Measurements from ENCODE around the gene SH2B2.
A peak's percentile ranks its signal among the peaks of the same experiment; 100 is the strongest.

The SH2B2 gene

DNA sequence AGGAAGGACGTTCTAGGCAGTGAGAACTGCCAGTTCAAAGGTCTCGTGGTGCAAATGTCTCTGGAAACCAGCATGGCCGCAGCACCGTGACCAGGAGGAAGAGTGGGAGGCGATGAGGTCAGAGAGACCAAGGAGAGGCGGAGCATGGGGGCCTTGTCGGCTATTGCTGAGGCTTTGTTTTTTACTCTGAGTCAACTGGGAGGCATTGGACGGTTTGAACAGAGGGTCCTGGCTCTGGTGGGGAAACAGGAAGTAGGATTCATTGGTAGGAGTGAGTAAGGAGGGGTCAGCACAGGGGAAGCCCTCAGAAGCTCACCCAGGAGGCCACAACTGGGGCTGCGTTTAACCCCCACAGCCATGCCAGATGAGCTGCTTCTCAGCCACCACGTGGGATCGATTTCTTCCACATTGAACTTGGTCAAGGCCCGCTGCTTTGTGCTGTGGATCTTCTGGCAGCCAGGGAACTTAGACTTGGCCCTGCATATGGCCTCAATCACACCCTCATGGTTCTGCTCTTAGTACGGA lies 22.2 kb upstream of the SH2B2 start:
- DNase-seq, result no peak

DNA sequence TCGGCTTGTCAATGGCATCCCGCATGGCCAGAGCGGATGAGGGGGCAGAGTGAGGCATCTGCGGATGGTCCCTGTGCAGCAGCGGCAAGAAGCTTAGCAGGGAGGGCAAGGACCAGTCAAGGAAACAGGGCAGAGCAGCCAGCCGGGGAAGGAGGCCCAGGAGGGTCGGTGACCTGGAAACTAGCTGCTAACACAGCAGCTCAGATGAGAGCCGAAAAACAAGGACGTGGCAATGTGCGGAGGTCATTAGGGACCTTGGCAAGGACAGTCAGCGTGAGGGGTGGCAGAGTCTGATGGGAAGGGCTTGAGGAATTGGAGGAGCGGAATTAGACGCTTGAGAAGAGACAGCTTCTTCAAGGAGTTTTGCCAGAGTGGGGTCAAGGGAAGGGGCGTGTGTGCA lies 20.1 kb upstream of the SH2B2 start:
- DNase-seq, result no peak

DNA sequence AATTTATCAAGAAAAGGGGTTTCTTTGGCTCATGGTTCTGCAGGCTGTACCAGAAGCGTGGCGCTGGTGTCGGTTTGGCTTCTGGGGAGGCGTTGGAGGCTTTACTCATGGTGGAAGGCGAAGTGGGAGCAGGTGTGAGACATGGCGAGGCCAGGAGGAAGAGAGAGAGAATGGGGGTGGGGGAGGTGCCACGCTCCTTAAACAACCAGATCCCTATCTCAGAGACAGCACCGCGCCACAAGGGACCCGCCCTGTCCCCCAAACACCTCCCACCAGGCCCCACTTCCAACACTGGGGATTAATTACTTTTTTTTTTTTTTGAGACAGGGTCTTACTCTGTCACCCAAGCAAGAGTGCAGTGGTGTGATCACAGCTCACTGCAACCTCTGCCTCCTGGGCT lies 18.0 kb upstream of the SH2B2 start:
- DNase-seq, result no peak

DNA sequence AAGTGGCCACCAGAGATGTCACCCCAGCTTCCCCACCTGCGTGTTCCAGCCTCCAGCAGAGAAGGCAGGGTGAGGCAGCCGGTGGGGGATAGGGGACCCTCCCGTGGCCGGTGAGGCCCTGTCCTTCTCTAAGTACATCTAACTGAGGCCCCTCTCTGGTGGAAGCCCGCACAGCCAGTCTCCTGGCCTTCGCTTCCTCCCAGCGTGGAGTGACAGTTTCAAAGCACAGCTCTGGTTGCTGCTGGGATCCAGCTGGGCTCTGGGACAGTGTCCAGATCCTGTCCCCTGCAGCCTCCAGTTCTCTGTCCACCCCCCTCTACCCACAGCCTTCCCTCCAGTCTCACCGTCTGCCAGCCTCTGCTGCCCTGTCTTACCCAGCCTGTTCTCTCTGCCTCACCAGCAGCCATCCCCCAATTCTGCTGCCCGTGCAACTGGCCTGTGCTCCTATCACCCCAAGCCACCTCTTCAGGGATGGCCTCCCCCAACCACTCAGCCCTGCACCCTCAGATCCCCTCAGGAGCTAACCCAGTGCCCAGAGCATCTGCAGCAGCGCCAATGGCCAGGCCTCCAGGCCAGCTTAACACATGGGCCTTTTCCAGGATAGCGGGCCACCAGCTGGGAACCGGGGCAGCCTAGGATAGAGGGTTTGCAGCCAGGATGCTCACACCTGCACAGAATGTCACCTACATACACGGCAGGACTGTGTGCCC lies 16.3 kb upstream of the SH2B2 start:
- no peak for DNase-seq

DNA sequence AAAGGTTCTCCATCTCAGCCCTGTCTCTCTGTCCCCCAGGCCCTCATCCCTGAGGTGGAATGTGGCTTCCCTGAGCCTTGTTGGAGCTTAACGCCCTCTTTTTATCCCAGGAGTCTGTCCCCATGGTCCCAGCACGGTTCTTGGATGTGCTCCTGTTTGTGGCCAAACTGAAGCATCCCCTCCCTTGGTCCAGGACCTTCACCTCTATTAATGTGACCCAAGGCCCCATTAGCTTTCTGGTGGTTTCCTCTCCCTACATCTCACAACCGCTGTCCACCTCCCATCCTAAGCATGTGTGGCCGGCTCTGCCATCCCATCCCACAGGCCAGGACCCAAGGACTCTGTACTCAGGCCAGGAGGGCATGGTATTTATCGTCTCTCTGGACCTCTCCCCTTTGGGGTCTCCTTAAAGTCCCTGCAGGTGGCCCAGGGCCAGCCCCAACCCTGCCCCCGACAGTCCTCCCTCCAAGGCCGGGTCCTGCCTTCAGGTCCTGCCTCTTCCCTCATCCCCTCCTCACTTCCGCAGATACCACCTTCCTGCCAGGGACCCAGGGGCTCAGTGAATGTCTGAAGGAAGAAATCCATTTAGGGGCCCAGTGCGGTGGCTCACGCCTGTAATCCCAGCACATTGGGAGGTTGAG lies 15.4 kb upstream of the SH2B2 start:
- DNase-seq, result no peak

DNA sequence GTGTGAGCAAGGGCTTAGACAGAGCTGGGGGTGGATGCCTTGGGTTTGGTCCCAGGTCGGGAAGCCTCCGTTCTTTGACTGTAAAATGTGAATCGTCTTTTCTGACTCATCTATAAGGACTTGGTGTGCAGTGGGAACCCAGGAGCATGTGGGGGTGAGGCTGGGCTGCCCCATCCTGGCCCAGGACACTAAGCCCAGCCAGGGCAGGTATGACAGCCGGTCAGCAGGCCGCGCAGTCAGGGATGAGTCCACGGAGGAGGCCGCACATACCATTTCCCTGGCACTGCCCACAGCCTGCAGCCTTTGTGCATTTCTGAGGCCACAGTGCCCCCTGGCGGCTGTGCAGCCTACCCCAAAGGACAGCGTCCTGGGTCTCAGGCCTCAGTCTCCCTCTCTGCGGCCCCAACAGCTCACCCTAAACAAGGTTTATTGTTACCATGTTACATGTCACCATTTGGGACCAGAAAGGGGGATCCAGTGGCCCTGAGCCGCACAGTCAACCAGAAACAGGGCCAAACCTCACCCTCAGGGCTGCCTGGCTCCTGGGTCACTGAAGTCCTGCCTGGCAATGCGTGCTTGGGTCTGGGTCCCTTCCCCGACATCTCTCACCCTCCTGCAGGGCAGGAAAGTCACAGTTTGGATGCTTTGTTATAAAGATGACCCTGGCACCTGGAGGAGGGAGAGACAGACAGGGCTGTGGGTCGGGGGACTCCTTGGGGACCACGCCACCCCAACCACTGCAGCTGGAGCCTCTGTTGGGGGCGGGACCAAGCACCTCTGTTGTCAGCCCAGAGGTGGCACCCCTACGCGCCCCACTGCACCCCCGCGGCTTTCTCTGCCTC lies 14.4 kb upstream of the SH2B2 start:
- peak; percentile 63 for DNase-seq

DNA sequence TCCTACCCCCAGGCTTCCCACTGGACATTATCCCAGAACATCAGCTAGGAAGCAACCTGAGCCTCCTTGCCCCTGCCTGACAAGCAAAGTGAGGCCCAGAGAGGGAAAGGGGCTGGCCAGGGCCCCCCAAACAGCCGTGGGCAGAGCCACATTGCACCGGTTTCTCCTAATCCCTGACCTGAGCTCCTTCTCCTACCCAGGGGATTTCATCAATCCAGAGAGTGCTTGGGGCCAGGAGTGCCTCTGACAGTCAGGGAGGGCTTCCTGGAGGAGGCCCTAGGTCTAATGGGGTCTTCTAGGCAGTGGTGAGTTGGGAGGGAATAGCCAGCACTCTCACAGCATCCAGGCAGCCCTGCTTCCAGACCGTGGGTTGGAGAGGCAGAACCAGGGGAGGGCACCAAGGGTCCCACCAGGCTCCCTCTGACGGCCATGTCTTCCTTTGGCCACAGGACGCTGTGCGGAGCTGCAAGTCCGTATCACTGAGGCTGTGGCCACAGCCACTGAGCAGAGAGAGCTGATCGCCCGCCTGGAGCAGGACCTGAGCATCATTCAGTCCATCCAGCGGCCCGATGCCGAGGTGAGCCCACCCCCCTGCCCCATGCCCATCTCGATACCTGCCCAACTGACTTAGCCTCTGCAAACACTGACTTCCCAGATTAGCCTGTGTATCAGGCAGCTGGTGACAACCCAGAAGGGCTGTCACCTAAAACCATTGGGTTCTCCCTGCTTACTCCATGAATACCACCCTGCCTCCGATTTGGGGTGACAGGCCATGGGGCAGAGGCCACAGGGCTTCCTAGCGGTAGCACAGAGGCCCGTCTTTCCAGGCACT lies 13.5 kb upstream of the SH2B2 start:
- DNase-seq, result no peak

DNA sequence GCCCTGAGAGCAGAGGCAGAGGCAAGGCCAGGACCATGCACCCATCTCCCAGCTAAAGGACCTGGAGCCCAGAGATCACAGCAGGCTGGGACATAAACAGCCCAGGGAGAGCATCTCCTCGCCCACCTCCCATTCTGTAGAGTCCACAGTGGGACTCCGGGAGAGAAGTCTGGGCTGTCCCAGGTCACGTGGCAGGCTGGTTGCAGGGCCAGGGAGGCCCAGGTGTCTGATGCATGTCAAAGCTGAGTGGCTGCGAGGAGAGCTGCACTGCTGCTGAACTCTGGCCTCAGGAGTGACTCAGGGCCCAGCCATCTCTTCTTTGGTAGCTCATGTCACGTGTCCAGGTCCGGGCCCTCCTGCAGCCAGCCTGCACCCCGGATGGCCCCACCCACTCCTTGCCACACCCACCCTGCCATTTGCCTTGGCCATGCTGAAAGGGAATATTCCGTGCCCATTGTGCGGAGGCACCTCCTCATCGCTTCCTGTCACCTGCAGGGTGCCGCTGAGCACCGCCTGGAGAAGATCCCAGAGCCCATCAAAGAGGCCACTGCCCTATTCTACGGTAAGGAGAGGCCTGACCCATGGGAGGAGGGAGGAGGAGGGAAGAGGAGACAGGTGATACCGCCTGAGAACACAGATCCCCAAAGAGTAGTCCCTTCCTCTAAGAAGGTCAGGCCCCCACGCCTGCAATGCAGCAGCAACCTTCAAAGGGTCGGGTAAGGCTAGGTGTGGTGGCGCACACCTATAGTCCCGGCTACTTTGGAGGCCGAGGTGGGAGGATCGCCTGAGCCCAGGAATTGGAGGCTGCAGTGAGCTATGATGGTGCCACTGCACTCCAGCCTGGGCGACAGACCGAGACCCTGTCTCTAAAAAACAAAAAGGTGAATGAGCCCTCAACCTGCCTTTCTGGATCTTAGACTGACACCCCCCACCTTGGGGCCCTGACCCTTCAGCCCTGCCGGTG lies 12.6 kb upstream of the SH2B2 start:
- no peak for DNase-seq

DNA sequence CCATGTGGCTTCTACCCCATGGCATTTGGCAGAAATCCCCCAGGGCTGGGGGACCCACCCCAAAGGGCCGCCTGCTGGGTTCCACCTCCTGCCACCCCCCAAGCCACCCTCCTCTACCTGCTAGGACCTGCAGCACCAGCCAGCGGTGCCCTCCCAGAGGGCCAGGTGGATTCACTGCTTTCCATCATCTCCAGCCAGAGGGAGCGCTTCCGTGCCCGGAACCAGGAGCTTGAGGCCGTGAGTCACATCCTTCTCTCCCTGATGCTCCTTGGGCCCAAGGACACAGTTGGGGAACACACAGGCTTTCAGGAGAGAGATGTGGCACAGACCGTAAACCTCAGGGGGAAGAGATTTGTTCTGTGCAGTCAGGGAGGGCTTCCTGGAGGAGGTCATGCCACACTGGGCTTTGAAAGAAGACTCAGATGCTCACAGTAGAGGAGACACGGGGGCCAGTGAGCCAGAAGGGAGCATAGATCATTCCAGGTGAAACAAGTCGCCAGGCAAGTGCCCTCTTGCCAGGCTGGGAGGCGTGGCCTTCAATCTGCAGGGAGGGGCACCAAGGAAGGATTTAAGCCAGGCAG lies 11.5 kb upstream of the SH2B2 start:
- DNase-seq, result no peak

DNA sequence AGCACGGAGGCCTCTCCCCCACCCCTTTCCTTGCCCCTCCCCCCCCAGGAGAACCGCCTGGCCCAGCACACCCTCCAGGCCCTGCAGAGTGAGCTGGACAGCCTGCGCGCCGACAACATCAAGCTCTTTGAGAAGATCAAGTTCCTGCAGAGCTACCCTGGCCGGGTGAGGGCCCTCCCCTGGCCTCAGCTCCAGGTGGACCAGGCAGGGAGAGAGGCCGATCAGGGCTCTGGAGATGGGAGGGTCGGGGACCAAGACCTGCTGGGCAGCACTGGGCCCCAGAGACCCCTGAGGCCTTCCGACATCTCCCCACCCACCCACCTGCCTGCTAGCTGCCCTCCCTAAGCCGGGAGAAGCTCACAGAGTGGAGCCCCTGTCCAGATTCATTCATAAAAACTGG lies 8.8 kb upstream of the SH2B2 start:
- DNase-seq, result no peak

DNA sequence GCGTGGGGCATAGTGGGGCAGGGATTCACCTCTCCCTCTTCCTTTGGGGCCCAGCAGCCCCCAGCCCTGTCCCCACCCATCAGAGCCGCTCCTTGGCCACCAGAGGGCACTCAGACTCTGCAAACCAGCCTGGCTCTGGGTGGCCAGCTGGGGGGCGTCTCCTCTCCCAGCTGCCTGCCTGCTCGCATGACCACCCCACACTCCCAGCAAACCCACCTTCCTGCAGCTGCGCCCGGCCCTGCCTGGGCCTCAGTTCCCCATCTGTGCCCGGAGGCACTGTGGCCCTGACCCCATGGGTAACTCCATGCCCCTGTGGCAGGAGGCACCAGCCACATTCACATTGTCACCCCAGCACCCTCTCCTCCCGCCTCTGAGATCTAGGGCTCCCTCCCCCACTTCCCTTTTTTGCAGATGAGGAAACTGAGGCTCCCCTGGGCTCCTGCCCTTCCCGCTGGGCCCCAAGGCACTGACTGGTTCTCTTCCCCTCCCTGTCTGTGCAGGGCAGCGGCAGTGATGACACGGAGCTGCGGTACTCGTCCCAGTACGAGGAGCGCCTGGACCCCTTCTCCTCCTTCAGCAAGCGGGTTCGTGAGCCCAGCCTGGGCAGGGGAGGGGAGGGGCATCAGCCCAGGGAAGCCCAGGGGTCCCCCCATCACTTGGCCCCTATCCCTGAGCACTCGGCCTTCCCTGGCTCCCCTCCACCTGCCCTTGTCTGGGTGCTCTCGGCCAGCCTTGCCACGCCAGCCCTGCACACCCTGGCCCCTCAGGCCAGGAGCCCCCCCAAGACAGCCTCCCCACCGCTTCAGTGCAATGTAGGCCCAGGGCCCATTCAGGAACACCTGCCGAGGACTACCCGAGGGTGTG lies 6.9 kb upstream of the SH2B2 start:
- DNase-seq, result peak; percentile 72

DNA sequence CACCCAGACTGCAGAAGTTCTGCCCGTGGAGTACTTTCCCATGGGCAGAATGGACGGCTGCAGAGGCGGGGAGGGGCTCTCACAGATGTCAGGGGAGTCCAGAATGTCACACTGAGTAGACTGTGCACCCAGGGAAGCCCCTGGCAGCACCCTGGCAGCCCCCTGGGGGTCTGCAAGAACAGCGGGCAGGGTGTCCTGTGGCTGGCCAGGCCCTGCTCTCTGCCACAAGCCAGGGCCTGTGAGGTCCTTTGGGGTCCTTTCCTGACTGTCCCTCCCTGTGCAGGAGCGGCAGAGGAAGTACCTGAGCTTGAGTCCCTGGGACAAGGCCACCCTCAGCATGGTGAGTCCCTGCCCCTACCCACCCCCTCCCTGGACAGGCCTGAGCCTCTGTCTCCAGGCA lies 6.1 kb upstream of the SH2B2 start:
- no peak for DNase-seq

DNA sequence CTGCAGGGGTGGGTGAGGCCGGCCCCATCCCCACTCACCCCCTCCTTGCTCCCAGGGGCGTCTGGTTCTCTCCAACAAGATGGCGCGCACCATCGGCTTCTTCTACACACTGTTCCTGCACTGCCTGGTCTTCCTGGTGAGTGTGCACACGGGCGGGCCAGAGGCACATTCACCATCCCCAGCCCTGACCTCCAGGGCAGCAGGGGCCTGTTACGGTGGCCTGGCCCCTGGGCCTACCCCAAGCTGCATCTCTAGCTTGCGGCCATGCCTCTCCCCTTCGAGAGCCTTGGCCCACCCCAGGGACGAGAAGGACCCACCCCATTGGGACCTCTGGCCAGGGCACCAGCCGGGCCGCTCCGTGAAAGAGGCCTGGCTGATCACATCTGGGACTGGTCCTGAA lies 4.9 kb upstream of the SH2B2 start:
- DNase-seq, result no peak

DNA sequence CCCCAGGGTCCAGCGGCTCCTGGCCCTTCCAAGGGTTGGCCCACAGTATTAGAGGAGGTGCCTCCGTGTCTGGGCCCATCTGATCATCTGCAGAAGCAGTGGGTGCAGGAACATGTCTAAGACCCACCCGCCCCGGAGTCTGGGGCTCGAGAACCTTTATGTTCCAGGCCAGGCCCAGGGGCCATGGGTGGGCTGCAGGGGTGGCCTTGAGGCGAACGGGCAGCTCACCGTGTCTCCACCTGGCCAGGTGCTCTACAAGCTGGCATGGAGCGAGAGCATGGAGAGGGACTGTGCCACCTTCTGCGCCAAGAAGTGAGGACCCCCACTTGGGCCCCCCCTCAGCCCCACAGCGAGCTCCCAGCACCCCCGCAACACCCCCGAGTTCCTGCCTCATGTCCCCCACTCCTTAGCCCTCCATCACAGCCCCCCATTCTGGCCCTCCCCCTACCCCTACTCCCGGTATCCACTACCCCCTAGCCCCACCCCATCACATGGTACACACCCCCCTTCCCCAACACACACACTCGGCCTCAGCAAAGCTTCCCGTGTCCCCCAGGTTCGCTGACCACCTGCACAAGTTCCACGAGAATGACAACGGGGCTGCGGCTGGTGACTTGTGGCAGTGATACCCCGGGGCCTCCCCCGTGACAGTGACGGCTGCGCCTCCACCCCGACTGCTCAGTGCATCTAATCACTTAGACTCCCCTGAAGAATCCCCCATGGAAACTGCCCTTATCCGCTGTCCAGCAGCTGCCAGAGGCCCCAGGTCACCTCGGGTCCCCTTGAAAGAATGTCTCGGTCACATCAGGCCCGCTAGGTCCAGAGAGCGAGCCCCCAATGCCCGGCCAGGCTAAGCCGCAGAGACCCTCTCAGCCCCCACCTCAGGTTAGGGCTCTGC lies 4.0 kb upstream of the SH2B2 start:
- no peak for DNase-seq

DNA sequence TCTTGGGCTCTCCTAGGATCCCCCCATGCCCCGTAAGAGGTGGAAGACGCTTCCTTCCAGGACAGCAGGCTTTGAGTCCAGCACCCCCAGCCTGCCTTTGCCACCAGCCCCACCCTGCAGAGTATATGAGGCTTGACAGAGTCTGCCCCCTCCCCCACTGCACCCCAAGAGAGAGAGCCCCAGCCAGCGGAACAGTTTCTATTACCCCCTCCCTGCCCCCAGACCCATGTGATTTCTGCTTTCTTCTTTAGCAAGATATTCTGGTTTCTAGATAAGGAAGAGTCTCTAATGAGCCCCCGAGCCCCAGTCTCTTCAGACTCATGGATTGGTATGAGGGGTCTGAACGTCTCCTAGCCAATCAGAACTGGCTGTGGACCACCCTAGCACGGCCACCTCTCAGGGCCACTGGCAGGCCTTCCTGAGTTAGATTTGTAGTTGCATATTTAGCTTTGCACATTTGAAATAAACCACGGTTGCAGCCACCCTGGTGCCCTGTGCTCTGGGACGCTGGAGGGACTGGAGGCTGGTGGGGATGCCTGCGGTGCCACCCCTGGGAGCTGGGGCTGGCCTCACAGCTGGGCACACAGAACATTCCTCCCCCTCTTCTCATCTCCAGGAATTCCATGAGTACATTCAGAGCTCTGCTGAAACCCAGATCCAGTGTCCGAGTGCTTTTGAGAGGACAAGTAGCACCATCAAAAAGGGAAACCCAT lies 3.0 kb upstream of the SH2B2 start:
- no peak for DNase-seq

DNA sequence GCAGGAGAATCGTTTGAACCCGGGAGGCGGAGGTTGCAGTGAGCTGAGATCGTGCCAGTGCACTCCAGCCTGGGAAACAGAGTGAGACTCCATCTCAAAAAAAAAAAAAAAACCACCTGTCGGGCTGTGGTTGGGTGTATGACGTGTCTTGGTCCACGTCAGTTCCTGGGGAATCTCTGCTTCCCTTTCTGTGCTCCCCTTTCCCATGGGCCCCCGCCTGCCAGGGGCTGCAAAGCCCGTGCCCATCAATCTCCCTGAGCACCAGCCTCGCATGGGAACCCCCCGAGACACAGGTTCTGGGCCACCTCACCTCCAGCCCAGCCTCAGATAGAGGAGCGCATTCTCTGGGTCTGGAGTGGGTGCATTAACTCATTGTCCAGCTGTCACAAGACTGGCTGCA lies 2.3 kb upstream of the SH2B2 start:
- DNase-seq, result no peak

DNA sequence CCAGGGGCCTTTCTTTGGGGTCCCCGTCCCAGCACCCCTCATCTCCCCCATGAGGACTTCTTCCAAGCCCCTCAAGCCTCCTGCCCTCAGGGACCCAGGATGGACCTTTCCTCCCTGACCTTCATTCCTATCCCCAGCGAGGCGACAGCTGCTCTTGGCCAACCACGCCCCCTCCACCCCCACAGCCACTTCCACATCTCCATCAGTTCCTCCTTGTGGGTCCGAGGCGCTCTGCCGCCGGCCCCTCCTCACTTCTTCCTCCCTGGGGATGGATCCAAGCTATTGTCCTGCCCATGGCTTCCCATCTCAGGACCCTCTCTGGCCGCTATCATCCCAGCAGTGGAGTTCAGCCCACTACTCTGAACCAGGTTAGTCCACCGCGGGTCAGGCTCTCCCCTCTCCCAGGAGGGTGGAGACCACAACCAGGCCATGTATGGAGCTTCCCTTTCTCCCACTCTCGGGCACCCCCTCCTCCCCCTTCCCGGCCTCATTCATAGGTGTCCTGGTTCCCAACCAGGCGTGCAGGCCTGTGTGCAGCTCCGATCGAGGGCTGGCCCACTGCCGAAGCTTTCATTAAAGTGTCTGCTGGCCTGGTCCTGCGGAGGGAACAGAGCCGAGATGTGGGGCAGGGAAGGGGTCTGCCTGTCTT lies 1.7 kb upstream of the SH2B2 start:
- peak; percentile 63 for DNase-seq

All from right kidney (tissue), 1 donor.